H1 (cell line): ENCODE measurements around the gene GALNT2. TPM values are rescaled to one million over a fixed set of nuclear protein-coding genes. Genes with fewer than 3 reads are reported as not detected.

Experiments
- CTCF ChIA-PET: fragments of 300-600 bp; sonication (Branson Sonifier 250); formaldehyde crosslinking; loops from one replicate; lab custom pipeline; 2021; ENCODE audit not compliant: partially characterized antibody; lab: Charles Lee
- POLR2A ChIA-PET: fragments of 300-600 bp; sonication (Branson Sonifier 250); formaldehyde crosslinking; loops from one replicate; lab custom pipeline; 2021; ENCODE audit warnings: inconsistent platforms; ENCODE audit not compliant: partially characterized antibody; lab: Charles Lee
- DNase-seq, 2 experiments: peaks; one replicate each; pipeline versions ENCODE4 v3.0.0 to v3.0.0-alpha.2; 2010 to 2022; ENCODE audit warnings: low spot score in 2 of 2, low read depth in 1 of 2, mixed read lengths in 1 of 2
- FAIRE-seq: peaks from 2 replicates; lab custom pipeline; 2011; peaks lifted over from hg19 to GRCh38; lab: Jason Lieb, UNC
- H2AFZ ChIP-seq: 2 replicates; pipeline ENCODE4 v1.8.1; 2012; ENCODE audit warnings: low read length, inconsistent platforms
- H2AK5ac ChIP-seq: 2 replicates; pipeline ENCODE4 v1.6.1; 2013; ENCODE audit warnings: low read depth, low read length
- H2BK120ac ChIP-seq: replicated peaks from 2 replicates; pipeline ENCODE3; 2013; ENCODE audit warnings: low read depth, low read length, inconsistent platforms
- H2BK12ac ChIP-seq: 2 replicates; pipeline ENCODE4 v1.6.1; 2013; ENCODE audit warnings: low read depth, low read length
- H2BK15ac ChIP-seq: 2 replicates; pipeline ENCODE4 v1.6.1; 2013; ENCODE audit warnings: low read length
- H2BK20ac ChIP-seq: 2 replicates; pipeline ENCODE4 v1.6.1; 2013; ENCODE audit warnings: low read length
- H2BK5ac ChIP-seq: 2 replicates; pipeline ENCODE4 v1.6.1; 2013; ENCODE audit warnings: low read depth, low read length
- H3K14ac ChIP-seq: 2 replicates; pipeline ENCODE4 v1.6.1; 2013; ENCODE audit warnings: inconsistent platforms; ENCODE audit not compliant: insufficient read length
- H3K18ac ChIP-seq: 2 replicates; pipeline ENCODE4 v1.6.1; 2013; ENCODE audit warnings: low read length; ENCODE audit errors: extremely low read depth
- H3K23ac ChIP-seq: 2 replicates; pipeline ENCODE4 v1.6.1; 2013; ENCODE audit warnings: inconsistent platforms; ENCODE audit not compliant: insufficient read length
- H3K23me2 ChIP-seq: 2 replicates; pipeline ENCODE4 v1.6.1; 2013; ENCODE audit warnings: low read depth, low read length
- H3K27ac ChIP-seq: 2 replicates; pipeline ENCODE4 v1.6.1; 2011; ENCODE audit warnings: low read depth, low read length, inconsistent platforms
- H3K27me3 ChIP-seq, 4 experiments: replicated peaks in 1 of 4; 1 replicate in 1 of 4; 2 replicates in 3 of 4; pipeline versions ENCODE4 v1.6.1 to v1.8.1; 2011 to 2013; ENCODE audit warnings: low read length in 3 of 4, mild to moderate bottlenecking in 3 of 4, inconsistent platforms in 2 of 4, mixed read lengths in 2 of 4, moderate library complexity in 1 of 4; ENCODE audit not compliant: control insufficient read depth in 3 of 4, insufficient read depth in 3 of 4; ENCODE audit errors: extremely low read depth in 1 of 4
- H3K36me3 ChIP-seq, 4 experiments: 2 replicates each; pipeline versions ENCODE4 v1.6.1 to v1.8.1; 2011 to 2013; ENCODE audit warnings: mild to moderate bottlenecking in 4 of 4, low read length in 3 of 4, moderate library complexity in 2 of 4, control low read depth in 1 of 4, inconsistent platforms in 1 of 4; ENCODE audit not compliant: insufficient read depth in 4 of 4, control insufficient read depth in 2 of 4
- H3K4ac ChIP-seq: replicated peaks from 2 replicates; pipeline ENCODE3; 2013; ENCODE audit warnings: low read length, low read depth, mixed read lengths, inconsistent platforms; ENCODE audit not compliant: insufficient read length
- H3K4me1 ChIP-seq, 4 experiments: replicated peaks in 1 of 4; 1 replicate in 1 of 4; 2 replicates in 3 of 4; pipeline versions ENCODE4 v1.6.1 to v1.8.1; 2011 to 2013; ENCODE audit warnings: low read length in 3 of 4, inconsistent platforms in 2 of 4, mixed read lengths in 1 of 4; ENCODE audit not compliant: insufficient read depth in 4 of 4, control insufficient read depth in 3 of 4
- H3K4me2 ChIP-seq, 2 experiments: 2 replicates each; pipeline versions ENCODE4 v1.6.1 to v1.8.1; 2011 to 2013; ENCODE audit warnings: low read depth in 2 of 2, low read length in 2 of 2, control low read depth in 1 of 2, inconsistent platforms in 1 of 2, mild to moderate bottlenecking in 1 of 2; ENCODE audit not compliant: insufficient read depth in 1 of 2
- H3K4me3 ChIP-seq, 4 experiments: fragments of 200-600, 300-600 bp in 1 of 4; sonication (generic), shearing (Covaris generic), sonication (Bioruptor Twin) in 1 of 4; 2 replicates each; pipeline versions ENCODE4 v1.5.1 to v1.8.1; 2011 to 2016; ENCODE audit warnings: low read length in 4 of 4, low read depth in 3 of 4, control low read depth in 2 of 4, inconsistent platforms in 2 of 4, mild to moderate bottlenecking in 2 of 4, mixed read lengths in 1 of 4, moderate library complexity in 1 of 4; ENCODE audit not compliant: insufficient read depth in 2 of 4; ENCODE audit errors: extremely low read depth in 1 of 4
- H3K56ac ChIP-seq: replicated peaks from 2 replicates; pipeline ENCODE3; 2013; ENCODE audit warnings: low read depth, mild to moderate bottlenecking, mixed read lengths, low read length, inconsistent platforms; ENCODE audit not compliant: insufficient read length
- H3K79me1 ChIP-seq: 2 replicates; pipeline ENCODE4 v1.6.1; 2013; ENCODE audit warnings: low read depth, low read length, control low read depth
- H3K79me2 ChIP-seq, 2 experiments: 2 replicates each; pipeline versions ENCODE4 v1.6.1 to v1.8.1; 2012 to 2013; ENCODE audit warnings: low read length in 2 of 2, mild to moderate bottlenecking in 2 of 2, inconsistent platforms in 1 of 2; ENCODE audit not compliant: insufficient read depth in 2 of 2, control insufficient read depth in 1 of 2
- H3K9ac ChIP-seq, 4 experiments: replicated peaks in 1 of 4; 1 replicate in 1 of 4; 2 replicates in 3 of 4; pipeline versions ENCODE4 v1.6.1 to v1.8.1; 2011 to 2013; ENCODE audit warnings: low read depth in 3 of 4, low read length in 3 of 4, control low read depth in 2 of 4, mild to moderate bottlenecking in 2 of 4, moderate library complexity in 2 of 4, inconsistent platforms in 1 of 4; ENCODE audit errors: extremely low read depth in 1 of 4
- H3K9me3 ChIP-seq, 2 experiments: 2 replicates each; pipeline versions ENCODE4 v1.6.1 to v1.8.1; 2012 to 2013; ENCODE audit warnings: mild to moderate bottlenecking in 2 of 2, moderate library complexity in 2 of 2, control low read depth in 1 of 2, inconsistent platforms in 1 of 2, low read depth in 1 of 2, low read length in 1 of 2, mixed read lengths in 1 of 2; ENCODE audit not compliant: insufficient read depth in 2 of 2
- H4K20me1 ChIP-seq, 2 experiments: replicated peaks in 1 of 2; 2 replicates each; pipeline versions ENCODE3 to v1.8.1; 2011 to 2013; ENCODE audit warnings: inconsistent platforms in 2 of 2, low read length in 2 of 2, mild to moderate bottlenecking in 1 of 2; ENCODE audit not compliant: insufficient read depth in 2 of 2, control insufficient read depth in 1 of 2
- H4K5ac ChIP-seq: 2 replicates; pipeline ENCODE4 v1.6.1; 2013; ENCODE audit warnings: low read length, low read depth, mixed read lengths, inconsistent platforms; ENCODE audit not compliant: insufficient read length
- H4K8ac ChIP-seq: 2 replicates; pipeline ENCODE4 v1.8.0; 2013; ENCODE audit warnings: mild to moderate bottlenecking, moderate library complexity, low read length, inconsistent platforms; ENCODE audit not compliant: insufficient read depth; ENCODE audit errors: extremely low read depth
- H4K91ac ChIP-seq: replicated peaks from 2 replicates; pipeline ENCODE3; 2013; ENCODE audit warnings: low read length, mixed read lengths, inconsistent platforms; ENCODE audit not compliant: insufficient read length
- EZH2 ChIP-seq: fragments of 200-600 bp; sonication (generic); IDR thresholded peaks from 2 replicates; pipeline ENCODE4 v1.7.1; 2012; ENCODE audit warnings: low read depth, mild to moderate bottlenecking, moderate library complexity, low read length, inconsistent platforms; ENCODE audit not compliant: severe bottlenecking
- GTF2F1 ChIP-seq: IDR thresholded peaks from 2 replicates; pipeline ENCODE4 v1.6.1; 2012; ENCODE audit warnings: low read depth, low read length, improper control_type of control experiment, borderline replicate concordance
- HDAC6 ChIP-seq: IDR thresholded peaks from one replicate; pipeline ENCODE4 v1.7.1; 2012; ENCODE audit warnings: low read depth, mild to moderate bottlenecking, inconsistent platforms, low read length, moderate library complexity
- NRF1 ChIP-seq: IDR thresholded peaks from 2 replicates; pipeline ENCODE4 v1.6.1; 2011; ENCODE audit warnings: mild to moderate bottlenecking, low read depth, low read length, improper control_type of control experiment
- SP4 ChIP-seq: IDR thresholded peaks from 2 replicates; pipeline ENCODE4 v1.6.1; 2012; ENCODE audit warnings: low read length, inconsistent platforms
- TAF7 ChIP-seq: optimal IDR thresholded peaks from 2 replicates; pipeline ENCODE3; 2011; ENCODE audit warnings: low read depth, mild to moderate bottlenecking, inconsistent platforms, low read length, moderate library complexity, borderline replicate concordance
- TCF12 ChIP-seq: IDR thresholded peaks from 2 replicates; pipeline ENCODE4 v1.6.1; 2011; ENCODE audit warnings: low read depth, mild to moderate bottlenecking, low read length
- whole genome bisulfite sequencing, 2 experiments: shearing (Covaris generic) in 1 of 2; methylation state at CpG; one replicate each; pipeline versions ENCODE4 v1.1.6 to v1.1.7; 2013 to 2015; ENCODE audit warnings: low lambda C conversion rate in 2 of 2, mixed read lengths in 2 of 2, inconsistent platforms in 1 of 2, low coverage in 1 of 2, missing lambda C conversion rate in 1 of 2; ENCODE audit not compliant: insufficient replicate concordance in 2 of 2, insufficient coverage in 1 of 2, insufficient read length in 1 of 2; ENCODE audit errors: extremely low coverage in 1 of 2, missing lambda C conversion rate in 1 of 2; 5-methylcytosine and 5-hydroxymethylcytosine counted together
- polyA plus RNA-seq, 7 experiments: library from polyadenylated mRNA; depleted of rRNA in 3 of 7; stranded (reverse) in 5 of 7; unstranded in 2 of 7; fragments of >200 nt in 5 of 7; fragments of 200-250 nt in 2 of 7; gene quantifications; 1 replicate in 5 of 7; 2 replicates in 1 of 7; 4 replicates in 1 of 7; pipeline versions ENCODE4 v1.2.1 to v1.2.3, GENCODE V29; 2011 to 2013; ENCODE audit warnings: missing spikeins in 2 of 7, mixed read lengths in 2 of 7
- total RNA-seq: library from RNA; stranded (reverse); fragmentation: NEBNext Ultra II Directional; extraction: Animal tissue kit (Norgen Biotek cat#: 25700); gene quantifications from 2 replicates; pipeline ENCODE4 v1.2.1, GENCODE V29; 2021

GALNT2 gene
- total and polyA plus RNA-seq, 2 of the 8 experiments (the other 6 are each of a cell fraction or from before 2014, with no cell fraction given) = 34.5 to 75.3 TPM

- Histone ChIP-seq H4K91ac (no peak overlapping the region), H3K4ac (no peak overlapping the region), H3K14ac (no peak overlapping the region), H3K4me3 (no peak overlapping the region), H2AFZ (no peak overlapping the region), H3K56ac (no peak overlapping the region), H4K8ac (no peak overlapping the region), H3K4me1 (peaks cover 2 to 18% (median 14%) of the 10 kb centered on the region in 4 experiments), H2BK5ac (no peak overlapping the region), H3K36me3 (no peaks in the 10 kb centered on the region), H3K27me3 (no peaks in the 10 kb centered on the region), H3K4me2 (no peak overlapping the region), H2BK15ac (no peak overlapping the region), H3K23ac (no peak overlapping the region), H3K23me2 (no peaks in the 10 kb centered on the region), H2BK20ac (no peak overlapping the region), H3K79me1 (peaks cover 5% of the 10 kb centered on the region; the same call in 1 of the 2 replicates), H2AK5ac (no peak overlapping the region; the same call in 1 of the 2 replicates), H4K20me1 (peaks cover 2 to 4% of the 10 kb centered on the region in 2 experiments), H2BK120ac (no peak overlapping the region), H3K79me2 (peaks cover 0 to 78% of the 10 kb centered on the region in 2 experiments; a peak in 2 of 4 replicates), H3K27ac (no peak overlapping the region), H3K9me3 (no peaks in the 10 kb centered on the region), H3K9ac (no peak overlapping the region), H3K18ac (no peak overlapping the region), H2BK12ac (no peak overlapping the region), H4K5ac (no peak overlapping the region)
- DNase-seq (no peak), FAIRE-seq (no peak)
- POLR2A ChIA-PET = no interaction called here
- TF ChIP-seq TCF12 (no peak), TAF7 (no peak), SP4 (no peak), HDAC6 (no peak), GTF2F1 (no peak), EZH2 (no peak), NRF1 (no peak)
- 96% methylated on average over 8 of the region's 8 CpGs; no CpG with 5 or more reads in 1 of the 2 experiments for WGBS, 2 experiments
- CTCF ChIA-PET = interaction anchor here (2.4 kb wide), 1 partner anchor 22 kb away, joined by 8 read pairs; no protein-coding TSS in a partner anchor
These were observed 31.7 kb downstream of the GALNT2 start for GRCh38 chr1:230098723-230099122.
